SK-N-SH (cell line): Measurements from ENCODE around the gene PDE11A. TPM values are rescaled to one million over a fixed set of nuclear protein-coding genes. Genes with fewer than 3 reads are reported as not detected.

Experiments used
- CTCF ChIA-PET: fragments of 300-600, 350-600 bp; formaldehyde crosslinking; extraction: SDS; loops from one replicate; lab custom pipeline; 2021; lab: Yijun Ruan, JAX
- POLR2A ChIA-PET: fragments of 350-600 bp; sonication (Branson Sonifier 250); formaldehyde crosslinking; extraction: SDS; loops from one replicate; lab custom pipeline; 2020; ENCODE audit warnings: antibody characterized with exemption, inconsistent platforms; lab: Yijun Ruan, JAX
- DNase-seq: peaks from one replicate; pipeline ENCODE4 v3.0.0; 2012
- H2AFZ ChIP-seq: fragments of 200-600 bp; sonication (generic); 2 replicates; pipeline ENCODE4 v1.8.1; 2016; ENCODE audit warnings: antibody characterized with exemption, mild to moderate bottlenecking, low read depth
- H3F3A ChIP-seq: fragments of 200-600 bp; sonication (generic); replicated peaks from 2 replicates; pipeline ENCODE3; 2016; ENCODE audit warnings: antibody characterized with exemption, mild to moderate bottlenecking; ENCODE audit not compliant: insufficient read depth
- H3K27ac ChIP-seq, 2 experiments: fragments of 200-500 bp in 1 of 2; fragments of 200-600 bp in 1 of 2; sonication (Bioruptor generic) in 1 of 2; sonication (generic), shearing (Covaris generic) in 1 of 2; 2 replicates each; pipeline versions ENCODE4 v1.5.1 to v1.6.1; 2014 to 2016; ENCODE audit warnings: low read depth in 2 of 2, inconsistent platforms in 1 of 2, low read length in 1 of 2, mild to moderate bottlenecking in 1 of 2, mixed read lengths in 1 of 2
- H3K27me3 ChIP-seq: fragments of 200-600 bp; sonication (generic), shearing (Covaris generic); 2 replicates; pipeline ENCODE4 v1.6.1; 2016; ENCODE audit warnings: mixed run types; ENCODE audit not compliant: insufficient read depth
- H3K36me3 ChIP-seq, 2 experiments: fragments of 200-500 bp in 1 of 2; fragments of 200-600 bp in 1 of 2; sonication (Bioruptor generic) in 1 of 2; sonication (generic) in 1 of 2; replicated peaks in 1 of 2; 2 replicates each; pipeline versions ENCODE3 to v1.5.1; 2014 to 2016; ENCODE audit warnings: low read length in 1 of 2, mild to moderate bottlenecking in 1 of 2; ENCODE audit not compliant: insufficient read depth in 2 of 2, control insufficient read depth in 1 of 2
- H3K4me1 ChIP-seq, 2 experiments: fragments of 200-500 bp in 1 of 2; fragments of 200-600 bp in 1 of 2; sonication (Bioruptor generic) in 1 of 2; sonication (generic), shearing (Covaris generic) in 1 of 2; 2 replicates each; pipeline versions ENCODE4 v1.5.1 to v1.6.1; 2014 to 2016; ENCODE audit warnings: low read depth in 1 of 2, low read length in 1 of 2, mixed run types in 1 of 2; ENCODE audit not compliant: insufficient read depth in 2 of 2, control insufficient read depth in 1 of 2
- H3K4me2 ChIP-seq: fragments of 200-600 bp; sonication (generic), shearing (Covaris generic); 2 replicates; pipeline ENCODE4 v1.6.1; 2017; ENCODE audit warnings: mixed run types
- H3K4me3 ChIP-seq, 2 experiments: fragments of 200-500 bp in 1 of 2; fragments of 200-600 bp in 1 of 2; sonication (Bioruptor generic) in 1 of 2; sonication (generic), shearing (Covaris generic) in 1 of 2; 2 replicates each; pipeline versions ENCODE4 v1.5.1 to v1.8.1; 2014 to 2016; ENCODE audit warnings: low read depth in 2 of 2, inconsistent platforms in 1 of 2, low read length in 1 of 2, mild to moderate bottlenecking in 1 of 2, mixed read lengths in 1 of 2, moderate library complexity in 1 of 2
- H3K79me2 ChIP-seq: fragments of 200-600 bp; sonication (generic); 2 replicates; pipeline ENCODE4 v1.8.1; 2017; ENCODE audit warnings: mild to moderate bottlenecking; ENCODE audit not compliant: insufficient read depth
- H3K9ac ChIP-seq: fragments of 200-600 bp; sonication (generic); 2 replicates; pipeline ENCODE4 v1.6.1; 2017; ENCODE audit warnings: mixed run types
- H3K9me2 ChIP-seq: fragments of 200-600 bp; sonication (generic); 2 replicates; pipeline ENCODE4 v1.6.1; 2017; ENCODE audit warnings: mixed run types
- H3K9me3 ChIP-seq: fragments of 200-600 bp; sonication (generic); 2 replicates; pipeline ENCODE4 v1.6.1; 2017; ENCODE audit warnings: mixed run types, mild to moderate bottlenecking, moderate library complexity
- H4K20me1 ChIP-seq: fragments of 200-600 bp; sonication (generic); 2 replicates; pipeline ENCODE4 v1.6.1; 2017; ENCODE audit warnings: mild to moderate bottlenecking, mixed run types; ENCODE audit not compliant: insufficient read depth
- ELF1 ChIP-seq: IDR thresholded peaks from 2 replicates; pipeline ENCODE4 v1.4.0; 2012
- EZH2phosphoT487 ChIP-seq: fragments of 200-600 bp; sonication (generic); IDR thresholded peaks from 2 replicates; pipeline ENCODE4 v1.6.1; 2017; ENCODE audit warnings: low read depth, mixed run types, mild to moderate bottlenecking, antibody characterized with exemption, moderate library complexity, borderline replicate concordance
- FOSL2 ChIP-seq: IDR thresholded peaks from 2 replicates; pipeline ENCODE4 v1.4.0; 2012; ENCODE audit warnings: low read depth, mild to moderate bottlenecking, moderate library complexity, borderline replicate concordance
- GABPA ChIP-seq: IDR thresholded peaks from 2 replicates; pipeline ENCODE4 v1.4.0; 2012; ENCODE audit warnings: low read depth, mild to moderate bottlenecking
- MAX ChIP-seq: IDR thresholded peaks from 2 replicates; pipeline ENCODE4 v1.4.0; 2012; ENCODE audit warnings: low read depth
- MEF2A ChIP-seq: IDR thresholded peaks from 2 replicates; pipeline ENCODE4 v1.4.0; 2012; ENCODE audit warnings: low read depth, borderline replicate concordance
- MXI1 ChIP-seq: IDR thresholded peaks from 2 replicates; pipeline ENCODE4 v1.6.1; 2012; ENCODE audit warnings: mild to moderate bottlenecking, low read depth, low read length, improper control_type of control experiment
- NRF1 ChIP-seq: IDR thresholded peaks from 2 replicates; pipeline ENCODE4 v1.6.1; 2012; ENCODE audit warnings: low read depth, mild to moderate bottlenecking, low read length
- PBX3 ChIP-seq: IDR thresholded peaks from 2 replicates; pipeline ENCODE4; 2012
- RAD21 ChIP-seq: IDR thresholded peaks from 2 replicates; pipeline ENCODE4 v1.6.1; 2012; ENCODE audit warnings: mild to moderate bottlenecking, low read length
- RCOR1 ChIP-seq: fragments of 150-350 bp; IDR thresholded peaks from 2 replicates; pipeline ENCODE4 v1.6.1; 2017; ENCODE audit warnings: antibody characterized with exemption, low read length
- TAF1 ChIP-seq: IDR thresholded peaks from 2 replicates; pipeline ENCODE4 v1.6.1; 2012; ENCODE audit warnings: low read depth, mild to moderate bottlenecking, low read length, moderate library complexity, borderline replicate concordance
- USF1 ChIP-seq: IDR thresholded peaks from 2 replicates; pipeline ENCODE4 v1.4.0; 2012; ENCODE audit warnings: low read depth, borderline replicate concordance
- WGBS: methylation state at CpG from one replicate; pipeline ENCODE4 v1.1.6; 2017; ENCODE audit warnings: low lambda C conversion rate; 5-methylcytosine and 5-hydroxymethylcytosine counted together
- polyA plus RNA-seq, 3 experiments: library from polyadenylated mRNA; depleted of rRNA; stranded (reverse); fragments of >200 nt; gene quantifications; 2 replicates each; pipeline ENCODE4 v1.2.3, GENCODE V29; 2012
- TF ChIP-seq, protein P1 (sequence below): IDR thresholded peaks from 2 replicates; pipeline ENCODE4 v1.6.1; 2012; ENCODE audit warnings: mild to moderate bottlenecking, low read depth, low read length, moderate library complexity
- TF ChIP-seq, protein P2 (sequence below): fragments of 150-350 bp; IDR thresholded peaks from 2 replicates; pipeline ENCODE4 v1.6.1; 2016; ENCODE audit warnings: mild to moderate bottlenecking, low read depth, low read length

Gene PDE11A
- polyA plus RNA-seq, 1 of the 3 experiments (the other 2 are of a cell fraction): 0.10 TPM

- no peak overlapping the region for H2AFZ ChIP-seq
- peaks cover 0 to 4% of the 10 kb centered on the region in 2 experiments; a peak in 1 of 4 replicates for H3K4me1 ChIP-seq
- H3K4me2 ChIP-seq: no peak overlapping the region
- no peaks in the 10 kb centered on the region for H3K36me3 ChIP-seq
- H3K27ac ChIP-seq: no peak overlapping the region
- no peak overlapping the region for H3K4me3 ChIP-seq
- 60% methylated on average over 4 of the region's 4 CpGs for WGBS
- H3K27me3 ChIP-seq: 0 out of 2 replicates have a peak, but pooled peaks cover 5% of the 10 kb centered on the region
- DNase-seq: no peak
- CTCF ChIA-PET: no interaction called here
- TF ChIP-seq MXI1 (no peak), TAF1 (no peak), USF1 (no peak), GABPA (no peak), MAX (no peak), EZH2phosphoT487 (no peak), MEF2A (no peak), NRF1 (no peak), FOSL2 (no peak)
- TF ChIP-seq, protein P1, sequence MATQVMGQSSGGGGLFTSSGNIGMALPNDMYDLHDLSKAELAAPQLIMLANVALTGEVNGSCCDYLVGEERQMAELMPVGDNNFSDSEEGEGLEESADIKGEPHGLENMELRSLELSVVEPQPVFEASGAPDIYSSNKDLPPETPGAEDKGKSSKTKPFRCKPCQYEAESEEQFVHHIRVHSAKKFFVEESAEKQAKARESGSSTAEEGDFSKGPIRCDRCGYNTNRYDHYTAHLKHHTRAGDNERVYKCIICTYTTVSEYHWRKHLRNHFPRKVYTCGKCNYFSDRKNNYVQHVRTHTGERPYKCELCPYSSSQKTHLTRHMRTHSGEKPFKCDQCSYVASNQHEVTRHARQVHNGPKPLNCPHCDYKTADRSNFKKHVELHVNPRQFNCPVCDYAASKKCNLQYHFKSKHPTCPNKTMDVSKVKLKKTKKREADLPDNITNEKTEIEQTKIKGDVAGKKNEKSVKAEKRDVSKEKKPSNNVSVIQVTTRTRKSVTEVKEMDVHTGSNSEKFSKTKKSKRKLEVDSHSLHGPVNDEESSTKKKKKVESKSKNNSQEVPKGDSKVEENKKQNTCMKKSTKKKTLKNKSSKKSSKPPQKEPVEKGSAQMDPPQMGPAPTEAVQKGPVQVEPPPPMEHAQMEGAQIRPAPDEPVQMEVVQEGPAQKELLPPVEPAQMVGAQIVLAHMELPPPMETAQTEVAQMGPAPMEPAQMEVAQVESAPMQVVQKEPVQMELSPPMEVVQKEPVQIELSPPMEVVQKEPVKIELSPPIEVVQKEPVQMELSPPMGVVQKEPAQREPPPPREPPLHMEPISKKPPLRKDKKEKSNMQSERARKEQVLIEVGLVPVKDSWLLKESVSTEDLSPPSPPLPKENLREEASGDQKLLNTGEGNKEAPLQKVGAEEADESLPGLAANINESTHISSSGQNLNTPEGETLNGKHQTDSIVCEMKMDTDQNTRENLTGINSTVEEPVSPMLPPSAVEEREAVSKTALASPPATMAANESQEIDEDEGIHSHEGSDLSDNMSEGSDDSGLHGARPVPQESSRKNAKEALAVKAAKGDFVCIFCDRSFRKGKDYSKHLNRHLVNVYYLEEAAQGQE: no peak
- H3K9ac ChIP-seq: no peak overlapping the region
- no peaks in the 10 kb centered on the region for H3K79me2 ChIP-seq
- no peaks in the 10 kb centered on the region for H3K9me3 ChIP-seq
- no peaks in the 10 kb centered on the region for H3F3A ChIP-seq
- H4K20me1 ChIP-seq: no peaks in the 10 kb centered on the region
- H3K9me2 ChIP-seq: no peaks in the 10 kb centered on the region
- POLR2A ChIA-PET: no interaction called here
These were observed 422.7 kb downstream of the PDE11A start for GRCh38 chr2:177649568-177650518.

GRCh38 chr2:177646791-177647190 lies 425.8 kb downstream of the PDE11A start:
- Histone ChIP-seq H3K27me3 (no peaks in the 10 kb centered on the region), H3K27ac (no peak overlapping the region), H3K4me3 (no peak overlapping the region), H3K9me2 (no peaks in the 10 kb centered on the region), H3K36me3 (no peaks in the 10 kb centered on the region), H3K9ac (no peak overlapping the region), H3F3A (no peaks in the 10 kb centered on the region), H2AFZ (no peak overlapping the region), H3K4me2 (no peak overlapping the region), H3K79me2 (no peaks in the 10 kb centered on the region), H4K20me1 (no peaks in the 10 kb centered on the region), H3K4me1 (peaks cover 0 to 3% of the 10 kb centered on the region in 2 experiments; a peak in 1 of 4 replicates), H3K9me3 (no peaks in the 10 kb centered on the region)
- DNase-seq: no peak
- TF ChIP-seq USF1 (no peak), PBX3 (no peak), RAD21 (no peak), RCOR1 (no peak), ELF1 (no peak), NRF1 (no peak)
- TF ChIP-seq, protein P2, sequence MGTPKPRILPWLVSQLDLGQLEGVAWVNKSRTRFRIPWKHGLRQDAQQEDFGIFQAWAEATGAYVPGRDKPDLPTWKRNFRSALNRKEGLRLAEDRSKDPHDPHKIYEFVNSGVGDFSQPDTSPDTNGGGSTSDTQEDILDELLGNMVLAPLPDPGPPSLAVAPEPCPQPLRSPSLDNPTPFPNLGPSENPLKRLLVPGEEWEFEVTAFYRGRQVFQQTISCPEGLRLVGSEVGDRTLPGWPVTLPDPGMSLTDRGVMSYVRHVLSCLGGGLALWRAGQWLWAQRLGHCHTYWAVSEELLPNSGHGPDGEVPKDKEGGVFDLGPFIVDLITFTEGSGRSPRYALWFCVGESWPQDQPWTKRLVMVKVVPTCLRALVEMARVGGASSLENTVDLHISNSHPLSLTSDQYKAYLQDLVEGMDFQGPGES: no peak
- POLR2A ChIA-PET: no interaction called here
- 12% methylated on average over 1 of the region's 1 CpG for WGBS
- CTCF ChIA-PET: interaction anchor here (0.6 to 0.8 kb wide), 2 partner anchors 11 to 144 kb away, joined by 3 read pairs; no protein-coding TSS in a partner anchor
